GM21447 (cell line): ENCODE measurements around the gene NFATC4.
"Not testable (repeated sequence)": the region's sequence is repeated elsewhere in the genome, so short reads cannot be mapped to it uniquely, and the experiment has no call there.

ENCODE experiments used
- ATAC-seq: cut with Tn5 transposase; IDR thresholded peaks from one replicate; pipeline ENCODE4 v1.9.1; 2021; ENCODE audit not compliant: unreplicated experiment

NFATC4 gene

DNA sequence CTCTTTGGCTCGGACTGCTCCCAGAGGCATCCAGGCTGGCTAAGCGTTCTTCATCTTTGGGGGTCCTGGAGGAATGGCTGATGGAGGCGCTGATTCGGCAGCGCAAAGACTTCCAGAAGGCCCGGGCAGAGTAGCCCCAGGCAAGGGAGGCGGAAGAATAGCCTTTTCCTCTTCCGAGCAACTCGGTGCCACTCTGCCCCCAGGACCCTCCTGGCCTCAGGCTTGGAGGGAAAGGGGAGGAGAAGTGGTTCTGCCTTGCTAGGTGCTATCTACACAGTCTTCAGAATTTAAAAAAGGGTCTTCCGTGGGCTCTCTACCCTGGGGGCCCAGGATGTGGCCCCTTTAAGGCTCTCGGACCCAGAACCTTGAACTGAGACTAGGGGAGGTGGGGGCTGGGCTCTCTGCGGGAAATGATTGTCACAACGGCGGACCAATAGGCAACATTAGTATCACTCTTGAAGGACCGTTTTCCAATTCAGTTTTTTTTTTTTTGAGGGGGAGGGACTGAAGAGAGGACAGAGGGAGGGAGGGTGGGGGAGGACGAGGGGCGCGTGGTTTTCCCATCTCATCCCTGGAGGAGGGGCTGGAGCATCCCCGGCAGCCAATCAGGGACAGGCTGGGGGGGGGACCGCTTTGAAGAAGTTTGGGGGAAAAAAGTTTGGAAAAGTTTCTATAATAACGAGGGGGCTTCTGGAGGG lies at the start of gene NFATC4:
Gene NFATC4 (plus strand): TSS at position 671 of the 698 bp plus-strand sequence. CDS start 157 bp downstream, outside the sequence.
- peak; percentile 26 for ATAC-seq

- no peak for ATAC-seq
Observed at GRCh38 chr14:24321212-24321975, 46.6 kb upstream of the NFATC4 start.

- ATAC-seq: no peak
Observed at GRCh38 chr14:24322672-24323071, 45.3 kb upstream of the NFATC4 start.

GRCh38 chr14:24323341-24323740 lies 44.6 kb upstream of the NFATC4 start:
- no peak for ATAC-seq

DNA sequence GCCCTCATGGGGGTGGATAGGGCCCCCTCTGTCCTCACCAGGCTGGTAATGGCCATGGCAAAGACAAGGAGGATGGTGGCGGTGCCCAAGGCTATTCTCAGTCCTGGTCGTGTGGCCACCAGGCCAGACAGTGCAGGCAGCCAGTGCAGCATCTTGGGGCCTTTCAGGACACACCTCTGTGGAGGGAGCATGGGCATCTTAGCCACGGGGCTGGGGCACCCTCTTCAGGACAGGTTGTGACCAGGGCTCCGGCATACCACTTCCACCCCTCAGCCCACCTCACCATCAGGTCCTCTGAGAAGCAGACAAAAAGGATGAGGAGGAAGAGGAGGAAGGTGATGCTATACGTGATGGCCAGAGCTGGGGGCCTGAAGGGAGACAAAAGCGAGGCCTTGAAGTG lies 44.0 kb upstream of the NFATC4 start:
- no peak for ATAC-seq

DNA sequence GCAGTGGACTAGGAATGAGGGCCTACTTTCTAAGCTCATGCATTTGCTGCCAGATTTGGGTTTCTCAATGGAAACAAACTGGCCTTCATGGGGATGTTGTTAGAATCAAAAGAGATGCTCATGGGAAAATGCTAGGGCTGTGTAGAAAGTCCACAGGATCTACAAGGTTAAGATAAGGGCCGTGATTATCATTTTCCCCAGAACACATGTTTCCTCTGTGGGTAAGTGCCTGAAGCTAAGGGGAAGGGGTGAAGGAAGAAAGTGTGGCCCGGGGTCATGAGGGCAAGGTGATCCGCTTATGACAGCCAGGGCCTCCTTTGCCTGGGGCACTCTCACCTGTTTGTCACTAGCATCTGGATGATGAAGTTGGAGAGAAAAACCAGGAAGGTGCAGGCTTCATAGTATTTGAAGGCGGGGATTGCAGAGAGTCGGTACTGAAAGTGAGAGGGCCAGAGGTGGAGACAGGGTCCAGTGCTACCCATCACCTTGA lies 42.9 kb upstream of the NFATC4 start:
- no peak for ATAC-seq

GRCh38 chr14:24325963-24326362 lies 42.0 kb upstream of the NFATC4 start:
- ATAC-seq: no peak

- ATAC-seq: no peak
Observed at GRCh38 chr14:24327303-24327702, 40.7 kb upstream of the NFATC4 start.

DNA sequence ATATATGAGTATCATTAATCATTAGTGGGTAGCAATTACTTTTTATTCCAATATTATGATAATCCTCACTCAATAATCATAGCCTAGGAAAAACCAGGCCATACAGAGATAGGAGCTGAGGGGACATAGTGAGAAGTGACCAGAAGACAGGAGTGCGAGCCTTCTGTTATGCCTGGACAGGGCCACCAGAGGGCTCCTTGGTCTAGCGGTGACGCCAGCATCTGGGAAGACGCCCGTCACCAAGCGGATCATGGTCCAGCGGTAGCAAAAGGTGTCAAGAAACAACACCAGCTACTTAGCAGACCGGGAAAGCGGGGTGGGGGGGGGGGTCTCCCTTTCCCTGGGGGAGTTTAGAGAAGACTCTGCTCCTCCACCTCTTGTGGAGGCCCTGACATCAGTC lies 40.1 kb upstream of the NFATC4 start:
- ATAC-seq: not testable (repeated sequence)

DNA sequence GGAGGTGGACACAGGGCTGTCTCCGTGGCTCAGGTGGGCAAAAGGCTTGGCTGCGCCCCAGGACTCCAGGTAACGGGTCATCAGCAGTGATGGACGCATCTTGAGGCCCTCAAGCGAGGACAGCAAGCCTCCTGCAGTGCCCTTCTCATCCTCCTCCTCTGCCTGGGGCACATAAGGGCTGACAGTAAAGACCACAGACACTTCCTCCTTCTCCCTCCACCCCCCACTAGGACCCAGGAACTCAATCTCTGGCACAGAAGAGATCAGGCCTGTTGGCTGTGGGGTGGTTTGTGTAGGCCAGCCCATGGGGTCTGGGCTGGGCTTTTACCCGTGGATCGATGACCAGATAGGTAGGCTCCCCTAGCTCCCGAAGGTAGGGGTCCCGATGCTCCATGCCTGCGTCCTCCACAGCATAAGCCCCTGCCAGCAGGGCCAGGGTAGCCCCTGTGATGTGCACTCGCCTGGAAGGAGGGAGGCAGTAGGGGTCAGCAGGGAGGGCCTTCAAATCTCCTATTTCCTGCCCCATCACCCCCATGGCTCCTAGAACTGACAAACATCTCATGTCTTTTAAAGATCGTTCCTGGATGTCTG lies 38.8 kb upstream of the NFATC4 start:
- ATAC-seq: no peak

- ATAC-seq: no peak
Observed at GRCh38 chr14:24329736-24330135, 38.2 kb upstream of the NFATC4 start.

- ATAC-seq: no peak
Observed at GRCh38 chr14:24330973-24331674, 36.9 kb upstream of the NFATC4 start.

DNA sequence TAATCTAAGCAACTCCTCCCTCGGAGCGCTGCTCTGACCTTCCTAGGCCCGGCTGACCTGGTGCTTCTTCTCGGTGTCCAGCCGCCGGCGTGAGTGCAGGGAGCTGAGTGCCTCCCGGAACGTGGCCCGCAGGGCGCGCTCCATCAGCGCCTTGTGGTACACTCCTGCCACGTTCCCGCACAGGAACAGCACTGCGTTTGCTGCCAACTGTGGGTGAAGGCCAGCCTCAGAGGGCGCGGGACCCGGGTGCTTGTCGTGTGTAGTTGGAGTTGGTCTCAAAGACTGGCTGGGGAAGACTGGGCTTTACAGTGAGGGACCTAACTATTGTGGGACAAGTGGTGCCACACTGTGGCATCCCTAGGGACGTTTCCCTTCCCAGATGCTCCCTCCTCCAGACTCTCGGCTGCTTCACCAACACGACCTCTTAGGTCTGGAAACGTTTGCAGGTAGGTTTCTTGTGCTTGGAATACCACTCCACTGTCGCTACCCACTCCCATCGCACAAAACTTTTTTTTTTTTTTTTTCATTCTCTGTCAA lies 36.2 kb upstream of the NFATC4 start:
- ATAC-seq: no peak

- ATAC-seq: peak; percentile 85
Observed at GRCh38 chr14:24332268-24332993, 35.6 kb upstream of the NFATC4 start.

- no peak for ATAC-seq
Observed at GRCh38 chr14:24334431-24335291, 33.3 kb upstream of the NFATC4 start, which contains the start of gene ADCY4. TSS of gene ADCY4 (minus strand) at chr14:24335071. CDS start at chr14:24334652, 419 bp downstream.

DNA sequence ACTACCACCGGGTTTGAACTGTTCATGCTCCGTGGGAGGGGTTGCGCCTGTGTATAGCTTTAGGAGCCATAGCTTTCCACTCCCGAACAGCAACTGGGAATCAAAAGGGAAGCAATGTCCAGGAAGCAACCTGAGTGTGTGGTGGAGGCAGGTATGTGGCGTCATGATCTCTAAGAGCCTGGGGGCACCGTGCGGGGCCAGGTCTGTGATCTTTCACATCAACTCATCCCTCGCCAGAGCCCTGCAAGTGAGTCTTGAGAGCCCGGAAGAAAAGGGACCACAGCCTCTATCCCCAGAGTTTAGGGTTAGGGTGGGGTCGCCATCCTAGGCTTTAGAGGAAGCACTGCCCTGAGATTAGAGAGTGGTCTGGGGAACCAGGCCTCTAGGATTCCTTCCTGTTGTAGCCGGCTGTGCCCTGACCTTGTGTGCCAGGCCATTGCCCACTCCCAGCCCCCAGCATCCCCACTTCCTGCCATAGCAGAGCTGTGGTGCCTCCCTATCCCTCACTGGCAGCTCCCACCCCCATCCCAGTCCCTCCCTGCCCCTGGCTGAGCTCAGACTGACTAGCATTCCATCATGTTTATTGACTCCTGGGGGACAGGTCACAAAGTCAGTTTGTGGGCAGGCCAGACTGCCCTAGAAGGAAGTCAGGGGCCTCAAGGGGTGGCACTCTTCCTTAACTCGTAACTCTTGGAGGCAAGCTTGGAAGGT lies 32.4 kb upstream of the NFATC4 start:
- no peak for ATAC-seq

GRCh38 chr14:24337144-24337823 lies 30.7 kb upstream of the NFATC4 start:
- no peak for ATAC-seq

DNA sequence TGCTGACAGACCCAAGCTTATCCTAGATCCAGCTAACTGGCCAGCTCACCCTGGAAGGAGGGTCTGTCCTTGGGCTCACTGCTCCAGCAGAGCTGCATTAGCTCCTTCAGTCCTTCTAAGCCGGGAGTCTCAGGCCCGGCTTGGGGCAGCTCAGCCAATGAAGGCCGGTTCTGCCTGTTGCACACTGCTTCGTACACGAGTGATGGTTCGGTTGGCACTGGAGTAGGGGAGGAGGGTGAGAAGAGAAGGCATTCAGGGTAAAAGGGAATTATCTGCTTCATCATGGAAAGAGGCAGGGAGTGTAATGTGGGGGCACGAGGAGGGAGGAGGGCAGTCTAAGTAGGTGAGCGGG lies 30.2 kb upstream of the NFATC4 start:
- ATAC-seq: no peak
